Omental fat pad (tissue), 4 donors: ENCODE results near the gene MRGPRG. TPM values are rescaled to one million over a fixed set of nuclear protein-coding genes. Genes with fewer than 3 reads are reported as not detected.

Experiments used
- ATAC-seq: fragments of 150-250 bp; one replicate; pipeline ENCODE4 v1.9.1; 2016; ENCODE audit warnings: mild to moderate bottlenecking, moderate library complexity; ENCODE audit not compliant: low FRiP score
- DNase-seq: peaks from one replicate; pipeline ENCODE4 v3.0.0-alpha.2; 2019; ENCODE audit warnings: low spot score
- total RNA-seq, 4 donors: library from RNA; depleted of rRNA; stranded (reverse); fragments of >200 nt; gene quantifications; one replicate each; pipeline ENCODE4 v1.1.0, GENCODE V29; 2016
- TF ChIP-seq, protein P1 (sequence below), 3 donors: fragments of 450-650 bp; IDR thresholded peaks; one replicate each; pipeline ENCODE4 v1.5.1; 2016 to 2017; ENCODE audit warnings: antibody characterized with exemption in 3 of 3, mild to moderate bottlenecking in 3 of 3, moderate library complexity in 2 of 3

MRGPRG gene
- total RNA-seq, 4 donors from 2014 or later = not detected

DNA sequence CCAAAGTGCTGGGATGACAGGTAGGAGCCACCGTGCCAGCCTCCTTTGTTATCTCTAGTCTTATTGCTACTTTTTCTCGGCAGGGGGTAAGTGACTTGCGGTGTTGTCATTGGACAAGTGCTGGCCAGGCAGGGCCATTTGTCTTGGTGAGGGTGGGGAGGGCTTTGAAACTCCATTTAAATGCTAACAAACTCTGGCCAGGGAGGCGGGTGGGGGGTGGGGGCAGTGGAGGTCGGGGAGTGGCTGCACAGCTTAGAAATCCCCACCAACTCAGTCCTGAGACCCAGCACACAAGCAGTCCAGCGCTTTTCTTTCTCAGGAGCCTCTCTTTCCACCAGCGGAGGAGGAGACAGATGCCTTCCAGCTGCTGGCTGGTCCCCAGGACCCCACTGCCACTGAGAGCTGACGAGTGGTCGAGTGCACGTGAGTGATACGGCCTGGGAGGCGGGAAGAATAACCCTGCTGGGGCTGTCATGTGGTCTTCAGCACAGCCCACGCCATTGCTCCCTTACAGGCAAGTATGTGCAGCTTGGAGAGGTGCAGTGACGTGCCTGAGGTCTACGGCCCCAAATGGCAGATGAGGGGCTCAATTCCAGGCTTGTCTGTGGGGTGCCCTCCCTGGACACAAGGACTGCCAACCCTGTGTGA is 29.3 kb downstream of the MRGPRG start:
- DNase-seq = no peak
- TF ChIP-seq, protein P1, sequence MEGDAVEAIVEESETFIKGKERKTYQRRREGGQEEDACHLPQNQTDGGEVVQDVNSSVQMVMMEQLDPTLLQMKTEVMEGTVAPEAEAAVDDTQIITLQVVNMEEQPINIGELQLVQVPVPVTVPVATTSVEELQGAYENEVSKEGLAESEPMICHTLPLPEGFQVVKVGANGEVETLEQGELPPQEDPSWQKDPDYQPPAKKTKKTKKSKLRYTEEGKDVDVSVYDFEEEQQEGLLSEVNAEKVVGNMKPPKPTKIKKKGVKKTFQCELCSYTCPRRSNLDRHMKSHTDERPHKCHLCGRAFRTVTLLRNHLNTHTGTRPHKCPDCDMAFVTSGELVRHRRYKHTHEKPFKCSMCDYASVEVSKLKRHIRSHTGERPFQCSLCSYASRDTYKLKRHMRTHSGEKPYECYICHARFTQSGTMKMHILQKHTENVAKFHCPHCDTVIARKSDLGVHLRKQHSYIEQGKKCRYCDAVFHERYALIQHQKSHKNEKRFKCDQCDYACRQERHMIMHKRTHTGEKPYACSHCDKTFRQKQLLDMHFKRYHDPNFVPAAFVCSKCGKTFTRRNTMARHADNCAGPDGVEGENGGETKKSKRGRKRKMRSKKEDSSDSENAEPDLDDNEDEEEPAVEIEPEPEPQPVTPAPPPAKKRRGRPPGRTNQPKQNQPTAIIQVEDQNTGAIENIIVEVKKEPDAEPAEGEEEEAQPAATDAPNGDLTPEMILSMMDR (IDR thresholded peaks at IDR 0.05) = no peak
- ATAC-seq = no peak

DNA sequence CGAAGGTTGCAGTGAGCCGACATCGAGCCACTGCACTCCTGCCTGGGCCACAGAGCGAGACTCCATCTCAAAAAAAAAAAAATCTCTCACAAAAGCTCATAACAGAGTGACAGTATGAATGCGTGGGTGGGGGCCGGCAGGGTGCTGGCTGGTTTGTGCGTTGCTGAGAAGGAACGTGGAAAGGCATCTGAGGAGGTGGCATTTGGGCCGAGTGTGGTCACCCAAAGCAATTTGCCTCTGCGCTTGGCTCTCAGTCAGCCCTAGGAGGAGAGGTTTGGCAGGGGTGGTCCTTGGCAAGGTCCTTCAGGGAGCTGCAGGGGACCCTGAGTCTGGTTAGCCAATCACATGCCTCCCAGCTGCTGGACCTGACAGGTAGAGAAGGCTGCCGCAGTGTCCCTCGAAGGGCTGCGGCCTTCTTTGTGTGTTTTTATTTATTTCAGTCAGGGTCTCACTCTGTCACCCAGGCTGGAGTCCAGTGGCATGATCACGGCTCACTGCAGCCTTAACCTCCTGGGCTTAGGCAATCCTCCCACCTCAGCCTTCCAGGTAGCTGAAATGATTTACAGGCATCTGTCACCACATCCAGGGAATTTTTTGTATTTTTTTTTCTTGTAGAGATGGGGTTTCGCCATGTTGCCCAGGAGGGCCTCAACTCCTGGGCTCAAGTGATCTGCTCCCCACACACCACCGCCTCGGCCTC is 30.0 kb downstream of the MRGPRG start:
- ATAC-seq (no peak), DNase-seq (no peak)
- TF ChIP-seq, protein P1 (IDR thresholded peaks at IDR 0.05) = no peak

DNA sequence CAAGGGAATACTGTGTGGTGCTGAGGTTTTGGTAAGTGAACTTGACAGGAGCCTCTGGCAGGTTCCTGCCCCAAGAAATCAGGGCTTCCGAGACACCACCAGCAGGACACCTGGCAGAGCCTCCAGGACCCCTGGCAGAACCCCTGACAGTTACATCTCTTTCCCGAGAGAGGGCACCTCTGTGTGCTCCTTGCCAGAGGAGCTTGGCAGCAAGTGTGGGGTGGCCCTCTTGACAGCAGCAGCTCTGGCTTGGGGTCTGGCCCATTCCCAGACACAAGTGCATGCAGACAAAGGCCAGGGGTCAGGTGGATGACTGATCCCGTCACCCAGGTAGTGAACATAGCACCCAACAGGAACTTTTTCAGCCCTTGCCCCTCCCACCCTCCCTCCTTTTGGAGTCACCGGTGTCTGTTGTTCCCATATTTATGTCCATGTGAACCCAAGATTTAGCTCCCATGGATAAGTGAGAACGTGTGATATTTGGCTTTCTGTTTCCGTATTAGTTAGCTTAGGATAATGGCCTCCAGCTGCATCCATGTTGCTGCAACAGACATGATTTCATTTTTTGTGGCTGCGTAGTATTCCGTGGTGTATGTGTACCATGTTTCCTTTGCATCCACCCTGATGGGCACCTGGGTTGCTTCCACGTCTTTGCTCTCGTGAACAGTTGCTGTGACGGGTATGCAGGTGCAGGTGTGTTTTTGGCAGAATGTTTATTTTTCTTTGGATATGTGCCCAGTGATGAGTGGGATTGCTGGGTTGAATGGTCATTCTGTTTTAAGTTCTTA is 32.3 kb downstream of the MRGPRG start:
- ATAC-seq = no peak
- no peak for DNase-seq
- TF ChIP-seq, protein P1 (IDR thresholded peaks at IDR 0.05) = no peak

DNA sequence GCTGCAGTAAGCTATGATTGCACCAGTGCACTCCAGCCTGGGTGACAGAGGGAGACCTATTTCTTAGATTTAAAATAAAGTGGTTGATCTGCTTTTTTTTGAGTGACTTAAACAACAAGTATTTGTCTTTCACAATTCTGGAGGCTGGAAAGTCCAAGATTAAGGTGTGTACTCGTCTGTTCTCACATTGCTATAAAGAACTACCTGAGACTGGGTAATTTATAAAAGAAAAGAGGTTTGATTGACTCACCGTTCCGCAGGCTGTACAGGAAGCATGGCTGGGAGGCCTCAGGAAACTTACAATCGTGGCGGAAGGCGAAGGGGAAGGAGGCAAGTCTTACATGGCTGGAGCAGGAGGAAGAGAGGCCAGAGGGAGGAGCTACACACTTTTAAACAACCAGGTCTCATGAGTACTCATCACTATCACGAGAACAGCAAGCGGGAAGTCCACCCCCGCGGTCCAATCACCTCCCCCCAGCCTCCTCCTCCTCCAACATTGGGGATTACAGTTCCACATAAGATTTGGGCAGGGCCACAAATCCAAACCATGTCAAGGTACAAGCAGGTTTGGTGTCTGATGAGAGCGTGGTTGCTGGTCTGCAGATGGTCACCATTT is 33.8 kb downstream of the MRGPRG start:
- ATAC-seq = no peak
- DNase-seq = no peak
- TF ChIP-seq, protein P1 (IDR thresholded peaks at IDR 0.05) = no peak

DNA sequence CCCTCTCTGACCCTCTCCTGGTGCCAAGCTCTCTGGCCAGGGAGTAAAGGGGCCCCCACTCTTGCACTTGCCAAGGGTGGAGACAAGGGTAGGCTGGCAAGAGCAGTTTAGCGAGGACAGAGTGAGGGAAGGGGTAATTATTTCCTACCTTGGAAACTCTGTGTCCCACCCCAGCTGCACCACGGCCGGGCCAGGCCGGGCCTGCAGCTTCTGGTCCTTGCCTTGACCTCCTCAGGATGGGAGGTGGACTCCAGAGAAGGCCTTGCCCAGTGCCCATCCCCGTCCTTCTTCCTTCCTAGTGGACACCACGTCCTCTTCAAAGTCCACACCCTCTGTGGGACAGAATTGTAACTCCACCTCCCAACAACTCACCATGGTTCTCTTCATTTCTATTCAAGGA is 35.1 kb downstream of the MRGPRG start:
- DNase-seq = no peak
- TF ChIP-seq, protein P1 (IDR thresholded peaks at IDR 0.05) = no peak
- ATAC-seq = no peak

DNA sequence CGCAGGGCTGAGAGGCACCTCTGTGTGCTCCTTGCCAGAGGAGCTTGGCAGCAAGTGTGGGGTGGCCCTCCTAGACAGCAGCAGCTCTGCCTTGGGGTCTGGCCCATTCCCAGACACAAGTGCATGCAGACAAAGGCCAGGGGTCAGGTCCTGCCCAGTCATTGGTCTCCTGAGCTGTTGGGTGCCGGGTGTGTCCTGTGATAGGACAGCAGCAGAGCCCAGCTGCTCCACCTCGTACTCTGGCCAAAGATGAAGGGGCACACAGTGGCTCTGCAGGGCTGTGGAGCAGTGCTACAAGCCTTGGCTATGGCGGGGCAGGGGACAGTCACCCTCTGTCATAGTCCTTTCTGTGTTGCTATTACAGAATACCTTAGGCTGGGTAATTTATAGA is 36.2 kb downstream of the MRGPRG start:
- no peak for ATAC-seq

More for the DNA sequence above, 36.2 kb downstream of the MRGPRG start:
- no peak for DNase-seq
- TF ChIP-seq, protein P1 (IDR thresholded peaks at IDR 0.05) = no peak
